SK-MEL-5 (cell line): ENCODE data around the gene ADTRP. TPM values are rescaled to one million over a fixed set of nuclear protein-coding genes. Genes with fewer than 3 reads are reported as not detected.
"Not testable (repeated sequence)": the region's sequence is repeated elsewhere in the genome, so short reads cannot be mapped to it uniquely, and the experiment has no call there.

Experiments
- DNase-seq: peaks from one replicate; pipeline ENCODE4 v3.0.0-alpha.2; 2016; ENCODE audit warnings: low read depth, low spot score
- in situ Hi-C: cut with HindIII; loops from 2 replicates; pipeline ENCODE4 v1.10.0; 2016; ENCODE audit warnings: low sequenced_read_pairs, high pct_unique_total_duplicates, low pct_unique_long_range_greater_than_20kb
- total RNA-seq: library from RNA; depleted of rRNA; stranded (reverse); fragments of >200 nt; shearing (Covaris generic); gene quantifications from 2 replicates; pipeline ENCODE4 v1.2.3, GENCODE V29; 2014

ADTRP gene
- total RNA-seq, 1 experiment from 2014 or later, result not detected

DNA sequence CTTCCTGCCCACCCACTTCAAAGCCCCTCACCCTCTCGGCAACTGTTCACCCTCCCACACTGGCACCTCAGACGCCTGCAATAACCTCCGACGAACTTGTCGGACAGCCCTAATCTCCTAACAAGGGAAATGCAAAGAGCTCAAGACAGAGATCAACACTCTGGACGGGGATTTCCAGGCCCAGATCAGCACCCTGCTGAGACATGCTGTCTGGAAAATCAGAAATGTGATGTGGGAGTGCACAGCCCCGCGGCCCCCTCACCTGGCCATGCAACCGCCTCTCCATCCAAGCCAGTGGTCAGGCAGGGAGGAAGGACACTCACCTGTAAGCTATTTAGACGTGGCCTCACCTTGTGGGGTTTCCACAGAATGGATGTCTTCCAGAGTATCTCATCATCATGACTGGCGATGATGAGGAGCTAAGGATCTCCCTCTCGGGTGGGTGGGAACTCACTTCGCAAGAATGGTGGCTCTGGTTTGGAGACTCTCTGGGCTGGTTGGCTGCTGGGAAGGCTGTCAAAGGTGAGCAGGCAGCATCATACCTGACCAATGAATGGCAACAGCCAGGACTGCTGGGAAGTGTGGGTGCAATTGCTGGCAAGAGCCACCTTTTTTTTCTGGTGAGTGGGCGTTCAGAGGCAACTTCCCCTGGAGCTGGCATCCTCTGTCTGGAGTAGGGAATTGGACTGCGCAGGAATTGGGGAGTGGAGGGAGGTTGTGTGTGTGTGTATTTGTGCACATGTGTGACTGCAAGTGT, 28.1 kb upstream of the ADTRP start:
- DNase-seq, result no peak
- in situ Hi-C loops, result no loop called here

DNA sequence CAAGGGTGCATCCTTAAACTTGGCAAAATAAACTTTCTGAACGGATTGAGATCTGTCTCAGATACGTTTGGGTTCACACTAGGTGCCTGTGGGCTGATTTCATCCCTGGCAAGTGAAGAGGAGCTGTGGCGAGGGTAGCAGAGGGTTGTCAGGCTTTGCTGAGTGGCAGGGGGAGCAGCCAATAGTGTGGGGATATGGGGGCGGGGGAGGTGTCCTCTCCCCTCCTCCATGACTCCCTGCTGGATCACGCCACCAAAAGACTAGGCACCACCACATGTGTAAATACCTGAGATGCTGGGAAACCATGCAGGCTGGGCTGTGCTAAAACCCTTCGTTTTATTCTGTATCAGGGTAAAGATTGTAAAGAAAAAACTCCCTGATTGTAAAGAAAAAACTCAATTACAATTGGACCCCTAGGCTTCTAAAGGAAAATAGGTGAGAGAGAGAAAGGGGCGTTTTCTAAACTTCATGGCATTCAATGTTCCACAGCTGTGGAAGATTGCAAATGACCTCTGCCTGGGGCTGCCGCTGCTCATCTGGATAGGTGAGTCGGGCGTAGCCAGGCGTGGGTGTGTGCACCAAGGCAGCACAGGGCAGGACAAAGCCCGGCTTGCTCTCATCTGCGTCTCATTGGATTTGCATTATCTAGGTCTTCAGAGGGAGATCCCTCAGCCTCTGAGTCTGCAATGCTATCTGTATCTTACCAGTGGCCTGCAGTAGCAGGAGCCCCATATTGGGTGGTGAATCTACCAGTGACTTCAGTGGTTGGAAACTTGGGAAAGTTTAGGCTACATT, 26.9 kb upstream of the ADTRP start:
- DNase-seq, result no peak
- in situ Hi-C loops, result no loop called here

DNA sequence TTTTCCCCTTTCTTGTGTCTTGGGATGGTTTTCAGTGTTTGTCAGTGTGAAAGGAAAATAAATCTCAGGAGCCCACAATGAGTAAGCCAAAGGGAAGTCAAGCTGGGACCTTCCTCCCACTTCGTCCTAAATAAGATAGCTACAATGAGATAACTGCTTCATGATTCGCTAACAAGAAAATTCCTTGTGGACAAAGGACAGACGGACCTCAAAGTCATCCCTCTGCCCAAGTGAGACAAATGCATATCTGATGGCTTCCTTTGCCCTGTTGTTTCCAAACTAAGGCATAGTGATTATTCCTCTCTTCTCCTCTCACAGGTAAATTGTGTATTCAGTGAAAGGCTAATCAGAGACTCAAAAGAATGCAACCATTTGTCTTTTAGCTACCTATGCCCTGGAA, 26.1 kb upstream of the ADTRP start:
- no peak for DNase-seq

DNA sequence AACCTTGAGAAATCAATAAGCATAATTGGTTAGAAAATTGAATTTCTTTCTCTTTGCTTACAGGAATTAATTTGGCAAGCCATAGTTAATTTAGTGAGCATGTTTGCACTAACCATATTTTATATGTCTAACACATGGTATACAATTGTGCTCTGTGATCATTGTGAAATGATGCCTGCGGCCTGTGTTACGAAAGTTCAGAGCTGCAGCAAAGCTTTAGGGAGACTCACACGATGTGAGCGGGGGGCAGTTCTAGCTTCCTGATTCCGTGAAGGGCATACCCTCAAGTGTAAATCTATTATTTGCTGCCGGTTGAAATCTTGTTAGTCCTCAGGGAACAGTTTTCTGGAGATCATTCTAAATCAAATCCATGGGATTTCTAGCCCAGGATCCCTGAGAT, 25.5 kb upstream of the ADTRP start:
- in situ Hi-C loops, result no loop called here
- DNase-seq, result no peak

More for the DNA sequence above, 26.1 kb upstream of the ADTRP start:
- in situ Hi-C loops, result no loop called here

DNA sequence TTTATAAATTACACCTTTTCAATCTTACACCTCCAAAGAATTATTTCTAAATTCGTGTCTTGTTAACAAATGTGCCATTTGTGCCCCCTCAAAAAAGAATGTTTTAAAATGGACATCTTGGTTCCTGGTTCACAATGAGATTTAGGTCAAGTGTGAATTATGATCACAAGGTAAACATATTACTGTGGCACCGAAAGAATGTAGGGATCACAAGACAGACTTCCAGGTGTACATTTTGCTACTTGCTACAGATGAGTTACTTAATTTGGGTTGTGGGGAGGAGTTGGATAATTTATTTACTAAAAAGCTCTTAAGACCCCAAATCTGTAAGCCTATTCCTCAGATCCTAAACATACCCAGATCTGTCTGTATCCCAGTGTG, 25.0 kb upstream of the ADTRP start:
- in situ Hi-C loops, result no loop called here
- DNase-seq, result no peak

DNA sequence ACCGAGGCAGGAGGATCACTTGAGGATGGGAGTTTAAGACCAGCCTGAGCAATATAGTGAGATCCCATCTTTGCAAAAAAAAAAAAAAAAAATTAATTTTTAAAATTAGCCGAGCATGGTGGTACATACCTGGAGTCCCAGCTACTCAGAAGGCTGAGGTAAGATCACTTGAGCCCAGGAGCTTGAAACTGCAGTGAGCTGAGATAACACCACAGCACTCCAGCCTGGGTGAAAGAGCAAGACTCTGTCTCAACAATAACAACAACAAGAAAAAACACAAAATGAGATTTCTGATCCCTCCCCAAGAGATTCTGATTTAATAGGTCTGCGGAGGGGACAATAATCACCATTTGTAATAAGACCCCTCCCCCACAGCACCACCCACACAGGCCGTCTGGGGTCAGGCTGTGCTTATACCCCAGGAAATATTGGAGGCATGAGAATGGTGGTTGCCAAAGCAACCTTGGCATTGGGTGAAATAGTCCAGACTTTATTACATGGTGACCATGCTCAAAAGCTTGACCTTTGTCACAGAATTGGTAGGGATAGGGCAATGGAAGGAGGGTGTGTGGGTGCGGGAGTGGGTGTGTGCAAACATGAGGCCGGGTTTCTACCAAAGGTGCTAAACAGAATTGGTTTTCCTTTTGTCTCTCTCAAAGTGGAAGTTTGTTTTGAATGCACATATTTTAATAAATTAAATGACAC, 24.4 kb upstream of the ADTRP start:
- in situ Hi-C loops, result no loop called here
- DNase-seq, result no peak

DNA sequence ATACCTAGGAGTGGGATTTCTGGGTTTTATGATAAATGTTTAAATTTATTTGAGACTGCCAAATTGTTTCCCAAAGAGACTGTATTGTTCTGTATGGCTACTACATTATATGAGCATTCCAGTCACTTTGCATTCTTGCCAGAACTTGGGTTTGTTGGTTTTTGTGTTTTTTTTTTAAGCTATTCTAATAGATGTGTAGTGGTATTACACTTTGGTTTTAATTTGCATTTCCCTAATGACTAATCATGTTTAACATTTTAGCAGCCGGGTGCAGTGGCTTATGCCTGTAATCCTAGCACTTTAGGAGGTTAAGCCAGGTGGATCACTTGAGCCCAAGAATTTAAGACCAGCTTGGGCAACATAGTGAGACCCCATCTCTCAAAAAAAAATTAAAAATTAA, 21.9 kb upstream of the ADTRP start:
- in situ Hi-C loops, DNase-seq: not testable (repeated sequence)

DNA sequence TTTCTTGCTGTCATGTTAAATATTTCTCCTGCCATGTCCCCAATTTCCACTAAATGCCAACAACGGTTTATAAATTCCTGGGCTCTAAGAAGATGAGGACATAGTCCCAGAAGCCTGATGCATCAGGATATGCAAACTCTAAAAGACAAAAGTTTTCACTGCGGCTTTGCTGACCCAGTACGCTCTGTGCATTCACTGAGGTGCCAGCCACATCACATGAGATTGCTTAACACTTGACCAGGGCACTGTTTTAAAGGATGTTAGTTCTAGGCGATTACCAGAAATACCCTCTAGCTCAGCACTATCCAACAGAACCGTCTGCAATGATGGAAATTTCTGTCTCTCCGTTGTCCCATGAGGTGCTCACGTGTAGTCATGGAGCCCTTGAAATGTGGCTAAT, 19.9 kb upstream of the ADTRP start:
- in situ Hi-C loops, result no loop called here
- DNase-seq, result peak; percentile 15

DNA sequence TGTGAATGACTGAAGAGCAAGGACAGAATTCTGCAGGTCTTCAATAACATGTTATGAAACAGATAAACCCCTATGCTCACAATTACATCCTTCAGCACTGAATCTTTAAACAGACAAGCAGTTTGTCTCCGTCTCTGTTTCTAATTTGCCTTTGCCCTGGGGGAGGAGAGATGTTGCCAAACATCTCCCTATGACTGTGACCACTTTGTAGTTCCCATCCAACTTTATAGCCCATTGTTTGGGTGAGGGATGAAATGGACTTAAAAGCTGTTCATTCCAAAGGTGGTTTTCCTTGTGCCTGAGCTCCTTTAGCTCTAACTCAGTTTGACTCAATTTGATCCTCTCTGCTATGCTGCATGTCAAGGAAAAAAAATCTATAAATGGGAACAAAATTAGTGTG, 19.5 kb upstream of the ADTRP start:
- in situ Hi-C loops, result no loop called here
- DNase-seq, result peak; percentile 82

DNA sequence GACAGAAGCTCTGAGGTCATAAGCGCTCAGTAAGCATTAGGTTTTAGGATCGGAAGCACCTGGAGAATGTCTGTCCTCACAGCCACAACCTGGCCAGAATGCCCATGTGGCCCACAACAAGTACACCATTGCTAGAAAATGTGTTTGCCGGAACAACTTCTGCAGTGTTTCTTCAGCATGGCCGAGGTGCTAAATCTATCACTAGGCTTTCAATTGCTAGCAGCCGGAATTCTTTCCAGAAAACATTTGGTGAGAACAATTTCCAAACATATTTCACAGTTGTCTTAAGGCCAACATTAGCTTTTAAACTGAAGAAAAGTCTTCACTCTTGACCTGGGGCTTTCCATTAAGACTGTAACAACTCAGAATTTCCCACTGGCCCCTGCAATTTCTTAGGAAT, 18.2 kb upstream of the ADTRP start:
- DNase-seq, result no peak
- in situ Hi-C loops, result no loop called here

DNA sequence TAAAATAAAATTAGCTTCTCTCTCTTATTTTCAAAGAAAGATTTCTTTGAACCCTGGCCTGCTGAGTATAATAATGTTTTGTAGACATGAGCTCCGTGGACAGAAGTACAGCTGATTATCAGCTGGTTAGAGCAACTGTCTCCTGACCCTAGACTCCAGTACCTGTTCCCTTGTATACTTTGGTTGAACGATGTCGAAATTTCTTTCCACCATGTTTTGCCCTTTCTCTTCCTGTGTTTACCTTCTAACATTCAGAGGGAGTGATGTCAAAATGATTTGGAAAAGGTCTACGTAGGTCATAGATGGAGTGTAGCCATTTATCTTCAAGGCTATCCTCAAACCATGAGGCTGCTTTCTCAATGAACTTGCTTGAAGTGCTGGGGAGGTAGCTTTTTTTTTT, 16.8 kb upstream of the ADTRP start:
- in situ Hi-C loops, result no loop called here
- no peak for DNase-seq

DNA sequence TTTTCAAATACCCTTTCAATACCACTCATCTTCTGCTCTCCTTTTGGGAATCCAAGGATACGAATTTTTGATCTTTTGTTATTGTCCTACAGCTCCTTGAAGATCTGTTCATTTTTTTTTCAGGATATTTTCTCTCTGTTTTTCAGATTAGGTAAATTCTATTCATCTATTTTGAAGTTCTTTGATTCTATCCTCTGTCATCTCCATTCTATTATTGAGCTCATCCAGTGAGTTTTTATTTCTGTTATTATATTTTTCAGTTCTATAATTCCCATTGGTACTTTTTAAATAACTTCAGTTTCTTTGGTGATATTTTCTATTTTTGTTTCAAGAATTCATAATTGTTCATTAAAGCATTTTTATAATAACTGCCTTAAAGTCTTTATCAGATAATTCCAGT, 14.7 kb upstream of the ADTRP start:
- in situ Hi-C loops, result no loop called here
- DNase-seq, result no peak

DNA sequence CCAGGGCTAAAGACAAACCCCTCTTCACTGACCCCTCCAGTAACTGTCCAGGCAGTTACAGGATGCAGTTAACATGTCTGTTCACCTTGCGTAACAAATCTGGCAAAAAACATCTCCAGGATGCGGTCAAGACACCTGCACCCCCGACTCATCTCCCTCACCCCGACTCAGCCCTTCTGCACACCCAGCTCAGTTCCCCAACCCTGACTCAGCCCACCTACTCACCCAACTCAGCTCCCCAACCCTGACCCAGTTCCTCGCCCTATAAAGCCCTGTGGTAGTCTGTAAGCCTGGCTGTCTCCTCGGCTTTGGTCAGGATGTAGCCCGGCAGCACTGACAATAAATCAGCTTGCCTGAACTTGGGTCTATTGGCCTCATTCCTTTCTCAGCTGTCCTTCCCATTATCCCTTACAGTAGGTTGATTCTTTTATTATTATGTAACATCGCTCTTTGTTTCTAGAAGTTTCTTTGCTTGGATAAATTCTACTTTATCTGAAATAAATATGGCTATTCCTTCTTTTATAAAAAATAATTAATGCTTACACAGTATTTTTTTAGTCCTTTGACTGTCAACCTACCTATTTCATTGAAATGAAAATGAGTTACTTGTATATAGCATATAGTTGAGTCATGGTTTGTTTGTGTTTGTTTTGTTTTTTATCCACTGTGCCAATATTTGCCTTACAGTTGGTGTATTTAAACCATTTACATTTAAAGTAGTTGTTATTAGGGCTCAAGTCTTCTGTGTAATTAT, 12.9 kb upstream of the ADTRP start:
- DNase-seq, result no peak
- in situ Hi-C loops, result no loop called here

DNA sequence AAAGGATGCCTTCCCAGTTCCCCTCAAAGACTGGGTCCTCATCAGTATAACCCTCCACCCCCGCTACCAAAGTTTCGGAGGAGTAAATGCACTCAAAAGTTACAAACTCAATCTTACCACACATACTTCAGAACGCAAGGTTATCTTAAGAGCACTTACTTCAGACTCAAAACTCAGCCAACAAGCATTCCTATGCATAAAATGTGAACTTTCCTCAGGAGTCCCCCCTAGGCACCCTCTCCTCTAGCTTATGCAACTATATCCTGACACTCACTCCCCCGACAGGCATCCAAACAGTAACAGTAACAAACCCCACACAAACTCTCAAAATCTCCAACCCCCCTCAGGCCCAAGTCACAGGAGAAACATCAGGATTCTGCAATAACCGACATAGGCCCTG, 11.1 kb upstream of the ADTRP start:
- in situ Hi-C loops, result no loop called here
- DNase-seq, result no peak

DNA sequence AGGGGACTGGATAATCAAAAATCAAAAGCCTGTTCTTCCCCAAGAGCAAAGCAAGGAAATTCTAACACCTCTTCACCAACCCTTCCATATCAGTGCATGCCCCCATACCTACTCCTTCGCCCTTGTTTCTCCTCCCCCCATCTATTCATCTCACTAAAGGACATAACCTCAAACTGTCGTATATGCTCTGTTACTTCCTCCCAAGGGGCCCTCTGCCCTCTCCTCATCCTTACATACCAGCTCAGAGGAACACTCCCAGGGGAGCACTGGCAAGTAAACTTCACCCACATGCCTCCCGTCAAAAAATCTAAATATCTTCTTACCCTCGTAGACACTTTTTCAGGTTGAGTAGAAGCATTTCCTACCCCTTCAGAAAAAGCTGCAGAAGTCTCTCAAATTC, 9.4 kb upstream of the ADTRP start:
- DNase-seq, result no peak
- in situ Hi-C loops, result no loop called here

DNA sequence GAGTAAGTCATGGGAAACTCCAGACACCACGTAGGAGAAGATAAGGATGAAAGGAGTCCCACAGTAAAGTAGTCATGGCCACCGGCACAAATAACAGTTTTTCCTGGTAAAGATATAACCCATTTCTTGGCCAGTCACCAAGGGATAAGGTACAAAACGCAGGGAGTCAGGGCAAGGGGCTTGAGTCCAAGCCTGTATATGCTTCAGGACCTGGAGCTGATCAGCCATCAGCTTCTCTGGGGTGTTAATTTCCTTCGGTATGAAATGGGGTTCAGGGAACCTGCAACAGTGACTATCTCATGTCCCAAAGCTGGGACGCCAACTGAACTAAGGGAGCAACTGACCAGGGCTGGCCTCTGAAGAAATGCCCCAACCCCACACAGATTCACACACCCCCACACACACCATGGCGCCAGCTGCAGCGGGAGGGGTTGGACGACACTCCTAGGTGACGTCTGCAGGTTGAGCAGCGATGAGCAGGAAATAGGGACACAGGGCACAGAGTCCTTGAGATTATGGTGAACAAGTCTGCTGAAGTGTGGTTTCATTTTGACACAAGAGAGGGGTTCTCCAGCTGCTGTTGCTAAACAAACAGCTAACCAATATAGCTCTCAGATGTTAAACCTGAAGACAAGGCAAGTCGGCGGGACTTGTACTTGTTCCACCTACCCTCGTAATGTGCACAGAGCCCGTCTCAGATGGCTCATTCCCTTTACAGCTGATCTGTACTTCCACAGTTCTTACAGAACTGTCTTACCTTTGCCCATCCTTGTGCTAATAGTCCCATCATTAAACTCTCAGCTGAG, 7.4 kb upstream of the ADTRP start:
- DNase-seq, result no peak
- in situ Hi-C loops, result no loop called here

DNA sequence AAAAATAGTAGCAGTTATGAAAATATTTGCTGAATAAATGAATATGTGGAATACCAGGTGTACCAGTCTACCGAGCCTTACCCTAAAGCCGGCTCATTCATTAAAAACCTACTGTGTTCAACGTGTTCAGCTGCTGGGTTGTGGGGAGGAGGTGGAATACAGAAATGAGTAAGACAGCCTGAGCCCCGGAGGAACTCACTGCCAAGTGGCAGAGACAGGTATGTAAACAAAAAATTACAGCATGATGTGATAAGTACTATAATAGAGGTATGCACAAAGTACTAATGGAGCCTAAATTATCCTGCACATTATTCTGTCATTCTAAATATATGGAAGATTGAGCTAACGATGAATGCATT, 6.8 kb upstream of the ADTRP start:
- no peak for DNase-seq
- in situ Hi-C loops, result no loop called here
